ENCODE data around the gene PLCB1.

GRCh38 chr20:8271727-8272126 lies 139.7 kb downstream of the PLCB1 start:
- TF ChIP-seq, protein P1, sequence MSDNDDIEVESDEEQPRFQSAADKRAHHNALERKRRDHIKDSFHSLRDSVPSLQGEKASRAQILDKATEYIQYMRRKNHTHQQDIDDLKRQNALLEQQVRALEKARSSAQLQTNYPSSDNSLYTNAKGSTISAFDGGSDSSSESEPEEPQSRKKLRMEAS (IDR thresholded peaks at IDR 0.05; ENCODE audit: insufficient read depth, insufficient read length), result no peak
- TF ChIP-seq, protein P2, sequence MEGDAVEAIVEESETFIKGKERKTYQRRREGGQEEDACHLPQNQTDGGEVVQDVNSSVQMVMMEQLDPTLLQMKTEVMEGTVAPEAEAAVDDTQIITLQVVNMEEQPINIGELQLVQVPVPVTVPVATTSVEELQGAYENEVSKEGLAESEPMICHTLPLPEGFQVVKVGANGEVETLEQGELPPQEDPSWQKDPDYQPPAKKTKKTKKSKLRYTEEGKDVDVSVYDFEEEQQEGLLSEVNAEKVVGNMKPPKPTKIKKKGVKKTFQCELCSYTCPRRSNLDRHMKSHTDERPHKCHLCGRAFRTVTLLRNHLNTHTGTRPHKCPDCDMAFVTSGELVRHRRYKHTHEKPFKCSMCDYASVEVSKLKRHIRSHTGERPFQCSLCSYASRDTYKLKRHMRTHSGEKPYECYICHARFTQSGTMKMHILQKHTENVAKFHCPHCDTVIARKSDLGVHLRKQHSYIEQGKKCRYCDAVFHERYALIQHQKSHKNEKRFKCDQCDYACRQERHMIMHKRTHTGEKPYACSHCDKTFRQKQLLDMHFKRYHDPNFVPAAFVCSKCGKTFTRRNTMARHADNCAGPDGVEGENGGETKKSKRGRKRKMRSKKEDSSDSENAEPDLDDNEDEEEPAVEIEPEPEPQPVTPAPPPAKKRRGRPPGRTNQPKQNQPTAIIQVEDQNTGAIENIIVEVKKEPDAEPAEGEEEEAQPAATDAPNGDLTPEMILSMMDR (IDR thresholded peaks at IDR 0.05; ENCODE audit: extremely low read depth in 1 of 2, insufficient read depth in 1 of 2, low read depth in 1 of 2, low read length in 2 of 2), result no peak
